Testis (tissue), 2 donors: ENCODE data around the gene GPR17.

Experiments
- CTCF ChIP-seq, 3 experiments: fragments of 450-650 bp in 2 of 3; fragments of 200-600 bp in 1 of 3; sonication (generic) in 1 of 3; IDR thresholded peaks; one replicate each; pipeline ENCODE4 v1.5.1; 2016 to 2019; ENCODE audit warnings: antibody characterized with exemption in 3 of 3, mild to moderate bottlenecking in 2 of 3, moderate library complexity in 1 of 3
- POLR2A ChIP-seq: fragments of 450-650 bp; IDR thresholded peaks from one replicate; pipeline ENCODE4 v1.6.1; 2017; ENCODE audit warnings: antibody characterized with exemption, mild to moderate bottlenecking, moderate library complexity

GRCh38 chr2:127639111-127639474 is 6.9 kb upstream of the GPR17 start:
- TF ChIP-seq POLR2A: no peak
- TF ChIP-seq CTCF (IDR thresholded peaks at IDR 0.05): no peak
